ENCODE results near the gene BCL2L1.

BCL2L1 gene

DNA sequence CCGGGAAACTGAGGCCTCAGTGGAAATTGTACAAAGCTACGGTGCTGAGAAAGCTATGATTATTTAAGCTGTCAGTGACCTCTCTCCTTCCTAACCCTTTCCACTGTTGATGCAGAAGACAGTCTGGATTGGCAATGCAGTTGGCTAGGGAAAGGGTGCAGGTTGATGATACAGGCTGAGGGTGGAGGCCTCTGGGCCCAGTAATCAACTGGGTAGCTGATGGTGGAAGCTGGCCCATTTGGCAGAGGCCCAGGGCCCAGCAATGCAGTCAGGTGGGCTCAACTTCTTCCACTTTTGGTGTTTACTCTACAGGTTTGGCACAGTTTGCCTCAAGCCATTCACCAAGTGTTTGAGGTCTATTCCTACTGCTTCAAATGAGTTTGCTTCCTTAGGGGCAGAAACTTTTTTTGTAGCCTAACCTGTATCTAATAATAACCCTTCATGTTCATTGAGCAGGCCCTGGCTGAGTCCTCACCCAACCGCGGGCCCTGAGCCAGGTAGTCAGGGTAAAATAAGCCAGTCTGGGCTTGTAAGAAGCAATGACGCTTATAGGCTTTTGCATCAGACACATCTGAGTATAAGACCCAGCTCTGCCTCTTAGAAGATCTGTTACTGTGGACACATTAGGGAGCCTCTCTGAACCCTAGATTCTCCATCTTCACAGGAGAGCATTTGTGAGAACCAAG lies 12.1 kb downstream of the BCL2L1 start:
- DNase-seq (ENCODE audit: extremely low read depth in 1 of 2, low read depth in 1 of 2) = no peak

DNA sequence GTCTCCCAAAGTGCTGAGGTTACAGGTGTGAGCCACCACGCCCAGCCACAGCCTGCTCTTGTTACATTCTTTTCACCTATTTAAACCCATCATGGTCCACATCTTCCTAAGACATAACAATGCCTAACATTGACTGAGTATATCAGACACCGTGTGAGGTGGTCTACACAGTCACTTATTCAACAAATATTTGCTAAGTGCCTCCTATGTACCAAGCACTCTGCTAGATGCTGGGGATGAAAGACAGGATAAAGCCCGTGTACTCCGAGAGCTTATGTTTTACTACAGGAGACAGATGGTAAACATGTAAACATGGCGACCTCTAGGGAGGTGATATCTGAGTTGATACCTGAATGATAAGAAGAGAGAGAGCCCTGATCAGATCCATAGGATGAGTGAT lies 12.7 kb downstream of the BCL2L1 start:
- no peak for DNase-seq (ENCODE audit: extremely low read depth in 1 of 2, low read depth in 1 of 2)

DNA sequence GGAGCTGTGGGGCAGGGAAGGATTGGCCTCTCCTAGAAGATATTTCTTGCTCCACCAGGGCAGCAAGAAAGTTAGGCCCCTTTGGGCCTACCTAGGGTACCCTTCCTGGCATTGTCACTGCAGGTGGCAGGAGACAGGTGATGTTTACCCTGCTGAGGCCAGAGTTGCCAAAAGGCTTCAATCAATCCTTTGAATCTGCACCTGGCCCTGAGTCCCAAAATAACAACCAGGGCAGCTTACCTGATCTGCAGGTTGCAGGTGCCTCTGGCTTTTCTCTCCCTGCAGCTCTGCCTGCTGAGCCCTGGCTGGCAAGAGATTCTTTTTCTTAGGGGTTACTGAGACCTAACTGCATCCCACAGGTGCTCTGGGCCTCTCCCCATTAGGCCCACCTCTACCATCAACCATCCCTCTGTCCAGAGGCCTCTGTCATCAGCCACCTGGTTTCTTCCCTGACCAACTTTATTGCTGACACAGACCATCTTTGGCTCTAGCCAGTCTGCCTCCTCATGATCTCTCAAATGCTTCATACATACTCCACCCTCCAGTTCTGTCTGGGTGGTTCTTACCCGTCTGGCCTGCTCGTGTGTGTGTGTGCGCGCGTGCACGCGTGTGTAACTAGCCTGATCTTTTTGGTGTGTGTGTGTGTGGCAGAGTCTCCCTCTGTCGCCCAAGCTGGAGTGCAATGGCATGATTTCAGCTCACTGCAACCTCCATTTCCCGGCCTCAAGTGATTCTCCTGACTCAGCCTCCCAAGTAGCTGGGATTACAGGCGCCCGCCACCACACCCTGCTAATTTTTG lies 13.7 kb downstream of the BCL2L1 start:
- no peak for DNase-seq (ENCODE audit: extremely low read depth in 1 of 2, low read depth in 1 of 2)

DNA sequence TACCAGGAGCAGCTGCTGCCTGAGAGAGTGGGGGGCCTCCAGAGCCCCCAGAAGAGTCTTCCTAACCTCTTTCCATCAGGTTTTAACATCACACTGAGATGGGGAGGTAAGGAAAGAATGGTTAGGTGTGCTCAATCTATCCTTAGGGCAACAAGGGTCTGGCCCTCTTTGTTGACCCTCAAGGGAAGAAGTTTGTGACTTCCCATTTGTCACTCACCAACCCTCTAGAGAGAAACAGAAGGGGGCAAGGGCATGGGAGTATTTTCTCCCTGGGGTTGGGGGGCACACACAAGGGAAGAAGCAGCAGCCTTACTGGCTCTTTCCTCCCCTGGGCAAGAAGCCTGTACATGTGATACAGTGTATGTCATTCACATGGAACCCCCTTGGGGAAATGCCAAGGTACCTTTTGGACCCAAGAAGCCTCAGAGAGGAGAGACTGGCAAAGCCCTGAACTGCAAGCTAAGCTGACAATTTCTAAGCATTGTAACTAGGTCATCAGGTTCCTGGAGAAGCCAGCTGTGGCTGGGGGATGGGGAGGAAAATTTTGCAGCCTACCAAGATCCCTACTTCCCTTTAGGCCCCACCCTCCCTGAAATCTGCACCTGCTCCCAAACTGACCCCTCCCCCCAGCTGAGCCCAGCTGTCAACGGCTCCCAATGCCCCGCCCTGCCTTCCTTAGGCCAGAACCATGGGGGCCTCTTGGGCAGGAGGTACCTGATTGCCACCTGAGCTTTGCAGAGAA lies 14.5 kb downstream of the BCL2L1 start:
- no peak for DNase-seq (ENCODE audit: extremely low read depth in 1 of 2, low read depth in 1 of 2)

DNA sequence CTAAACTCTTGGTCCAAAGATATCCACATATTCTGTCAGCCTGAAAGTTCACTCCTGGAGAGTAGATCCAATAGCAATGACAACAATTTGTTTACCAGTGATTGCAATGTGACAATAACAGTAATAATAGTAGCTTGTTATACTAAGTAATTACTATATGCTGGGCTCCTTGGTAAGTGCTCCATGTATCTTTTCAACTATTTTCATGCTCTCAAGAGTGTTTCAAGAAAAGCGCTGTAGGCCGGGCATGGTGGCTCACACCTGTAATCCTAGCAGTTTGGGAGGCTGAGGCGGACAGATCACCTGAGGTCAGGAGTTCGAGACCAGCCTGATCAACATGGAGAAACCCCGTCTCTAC lies 15.4 kb downstream of the BCL2L1 start:
- DNase-seq (ENCODE audit: extremely low read depth in 1 of 2, low read depth in 1 of 2) = no peak

DNA sequence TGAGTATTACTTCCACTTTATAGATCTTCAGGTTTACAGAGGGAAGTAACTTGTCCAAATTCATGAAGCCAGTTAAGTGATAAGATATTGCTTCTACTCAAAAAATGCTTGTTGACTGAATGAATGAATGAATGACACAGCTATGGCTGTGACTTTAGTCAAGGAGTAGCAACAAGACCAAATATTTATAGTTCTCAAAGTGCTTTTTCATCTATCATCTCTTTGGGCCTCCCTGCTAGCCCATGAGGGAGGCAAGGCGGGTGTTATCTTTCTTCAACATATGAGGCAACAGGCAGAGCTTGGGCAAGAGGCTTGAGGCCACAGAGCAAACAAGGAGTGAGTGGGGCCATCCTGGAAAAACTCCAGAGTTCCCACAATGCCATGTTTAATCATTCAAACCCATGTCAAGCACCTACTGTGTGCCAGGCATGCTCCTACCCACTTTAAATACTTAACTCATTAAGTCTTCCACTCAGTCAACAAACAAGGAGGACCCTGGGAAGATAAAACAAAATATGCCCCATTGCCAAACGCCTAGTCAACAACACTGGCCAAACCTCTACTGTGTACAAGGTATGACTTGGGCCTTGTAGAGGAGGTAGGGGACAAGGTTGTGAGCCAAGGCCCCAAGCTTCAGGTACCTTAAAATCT lies 15.9 kb downstream of the BCL2L1 start:
- DNase-seq (ENCODE audit: extremely low read depth in 1 of 2, low read depth in 1 of 2) = no peak

DNA sequence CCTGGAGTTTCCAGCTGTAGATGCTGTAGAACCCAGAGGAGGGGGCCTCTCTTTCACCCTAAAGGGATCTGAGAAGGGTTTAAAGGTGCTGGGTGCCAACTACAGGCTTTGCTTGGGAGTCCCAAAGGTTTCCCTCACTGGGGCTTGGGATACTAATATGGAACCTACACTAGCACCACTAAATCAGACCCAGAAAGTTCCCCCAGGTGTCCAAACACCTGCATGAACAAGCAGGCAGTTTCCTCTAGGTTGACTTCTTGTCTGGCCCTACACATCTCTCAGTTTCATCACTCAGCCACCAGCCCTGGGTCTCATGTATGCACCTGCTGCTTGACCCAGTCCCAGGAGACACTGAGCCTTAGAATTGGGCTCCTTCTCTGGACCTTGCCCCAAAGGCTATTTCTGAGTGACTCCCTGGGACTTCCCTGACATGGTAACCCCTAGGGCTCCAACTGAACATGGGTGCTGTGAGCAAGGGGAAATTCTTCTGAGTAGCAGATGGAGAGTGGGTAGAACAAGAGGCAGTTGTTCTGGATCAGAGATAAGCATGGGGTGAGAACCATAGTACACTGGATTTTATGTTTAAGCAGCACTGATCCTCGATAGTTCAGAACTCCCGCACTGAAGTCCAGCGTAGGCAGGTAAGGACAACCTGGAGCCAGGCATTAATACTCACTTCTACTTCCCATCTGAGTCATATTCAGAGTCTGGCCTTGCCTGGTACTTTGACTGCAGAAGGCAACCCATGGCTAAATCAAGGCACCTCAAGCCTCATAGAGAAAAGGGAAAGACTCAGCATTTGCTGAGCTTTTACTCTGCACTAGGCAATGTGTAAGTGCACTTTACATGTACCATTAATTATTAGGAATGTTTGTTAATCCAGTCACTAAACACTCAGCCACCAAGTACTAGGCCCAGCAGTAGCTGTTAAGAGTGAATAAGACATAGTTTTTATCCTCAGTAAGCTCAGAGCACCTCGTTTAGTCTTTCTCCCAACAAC lies 16.8 kb downstream of the BCL2L1 start:
- DNase-seq (ENCODE audit: extremely low read depth in 1 of 2, low read depth in 1 of 2) = no peak

DNA sequence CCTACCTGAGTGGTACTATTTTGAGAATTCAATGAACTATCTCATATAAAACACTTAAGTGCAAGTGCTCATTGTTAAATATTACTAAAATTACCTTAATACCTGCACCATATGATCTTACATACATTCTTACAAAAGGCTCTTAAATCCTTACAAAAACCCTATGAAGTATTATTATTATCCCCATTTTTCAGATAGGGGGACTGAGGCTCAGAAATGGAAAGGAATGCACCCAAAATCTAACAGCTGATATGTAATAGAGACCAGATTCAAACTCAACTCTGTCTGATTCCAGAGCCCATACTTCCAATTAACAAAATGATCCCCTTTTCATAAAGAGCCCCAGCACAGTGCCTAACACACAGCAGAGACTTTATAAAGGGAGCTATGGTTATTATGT lies 17.5 kb downstream of the BCL2L1 start:
- DNase-seq (ENCODE audit: extremely low read depth in 1 of 2, low read depth in 1 of 2) = no peak

DNA sequence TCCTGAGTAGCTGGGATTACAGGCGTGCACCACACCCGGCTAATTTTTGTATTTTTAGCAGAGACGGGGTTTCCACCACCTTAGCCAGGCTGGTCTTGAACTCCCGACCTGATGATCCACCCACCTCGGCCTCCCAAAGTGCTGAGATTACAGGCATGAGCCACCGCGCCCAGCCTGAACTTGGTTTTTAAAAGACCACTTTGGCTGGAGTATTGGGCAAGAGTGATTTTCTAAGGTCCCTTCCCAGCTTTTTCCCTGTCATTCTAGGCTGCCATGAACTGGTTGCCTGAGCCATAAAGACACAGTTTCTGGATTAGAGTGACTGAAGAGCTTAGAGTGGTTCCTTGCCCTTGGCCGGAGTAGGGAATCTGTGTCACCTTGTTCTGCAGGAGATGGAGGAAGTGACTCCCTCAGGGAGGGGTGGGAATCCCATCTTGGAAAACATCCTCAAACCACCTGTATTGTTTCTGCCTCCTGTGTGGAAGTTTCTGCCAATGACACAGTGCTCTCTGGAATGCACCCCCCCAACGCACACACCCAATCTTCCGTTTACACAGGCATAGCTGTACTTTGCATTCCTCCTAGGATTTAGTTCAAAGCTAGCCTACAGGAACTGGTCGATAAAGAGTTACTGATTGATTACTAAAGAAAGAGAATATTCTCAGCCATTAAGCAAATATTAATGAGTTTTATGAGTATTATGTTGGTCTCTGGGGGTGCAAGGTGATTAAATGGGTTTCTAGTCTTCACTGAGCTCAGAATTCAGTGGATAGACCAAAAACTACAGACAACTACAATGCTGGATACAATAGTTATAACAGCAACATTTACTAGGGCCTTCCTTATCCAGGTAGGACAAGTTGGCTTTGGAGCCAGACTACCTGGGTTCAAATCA lies 18.2 kb downstream of the BCL2L1 start:
- DNase-seq (ENCODE audit: extremely low read depth in 1 of 2, low read depth in 1 of 2) = no peak

DNA sequence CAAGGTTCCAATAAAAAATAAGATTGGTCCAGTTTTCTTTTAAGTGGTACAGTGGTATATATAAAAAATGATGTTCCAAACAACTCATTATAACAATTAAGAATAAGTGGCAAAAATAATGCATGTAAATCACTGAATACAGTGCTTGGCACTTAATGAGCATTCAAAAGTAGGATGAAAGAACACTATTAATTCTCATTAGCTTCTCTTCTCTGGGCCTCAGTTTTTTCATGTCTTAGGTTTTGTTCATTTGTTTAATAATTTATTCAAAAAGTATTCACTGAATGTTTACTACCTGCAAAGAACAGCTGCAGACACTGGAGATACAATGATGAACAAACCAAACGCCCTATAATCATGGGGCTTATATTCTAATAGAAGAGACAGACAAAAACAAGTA lies 21.1 kb downstream of the BCL2L1 start:
- DNase-seq (ENCODE audit: extremely low read depth in 1 of 2, low read depth in 1 of 2) = no peak

DNA sequence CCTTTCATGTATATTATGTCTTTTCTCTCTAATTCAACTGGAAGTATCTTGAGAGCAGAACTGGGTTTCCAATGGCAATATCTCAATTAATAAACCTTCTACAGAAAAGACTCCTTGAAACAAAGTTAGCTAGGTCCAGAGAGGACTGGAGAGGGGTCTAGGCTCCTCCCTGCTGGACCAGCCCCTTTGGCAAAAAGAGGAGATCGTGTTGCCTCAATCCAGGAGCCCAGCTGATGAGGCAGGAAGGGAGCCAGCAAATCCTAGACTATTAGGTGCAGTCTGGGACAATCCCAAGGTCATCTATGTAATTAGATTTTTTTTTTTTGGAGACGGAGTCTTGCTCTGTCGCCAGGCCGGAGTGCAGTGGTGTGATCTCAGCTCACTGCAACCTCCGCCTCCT lies 21.9 kb downstream of the BCL2L1 start:
- DNase-seq (ENCODE audit: extremely low read depth in 1 of 2, low read depth in 1 of 2) = no peak

DNA sequence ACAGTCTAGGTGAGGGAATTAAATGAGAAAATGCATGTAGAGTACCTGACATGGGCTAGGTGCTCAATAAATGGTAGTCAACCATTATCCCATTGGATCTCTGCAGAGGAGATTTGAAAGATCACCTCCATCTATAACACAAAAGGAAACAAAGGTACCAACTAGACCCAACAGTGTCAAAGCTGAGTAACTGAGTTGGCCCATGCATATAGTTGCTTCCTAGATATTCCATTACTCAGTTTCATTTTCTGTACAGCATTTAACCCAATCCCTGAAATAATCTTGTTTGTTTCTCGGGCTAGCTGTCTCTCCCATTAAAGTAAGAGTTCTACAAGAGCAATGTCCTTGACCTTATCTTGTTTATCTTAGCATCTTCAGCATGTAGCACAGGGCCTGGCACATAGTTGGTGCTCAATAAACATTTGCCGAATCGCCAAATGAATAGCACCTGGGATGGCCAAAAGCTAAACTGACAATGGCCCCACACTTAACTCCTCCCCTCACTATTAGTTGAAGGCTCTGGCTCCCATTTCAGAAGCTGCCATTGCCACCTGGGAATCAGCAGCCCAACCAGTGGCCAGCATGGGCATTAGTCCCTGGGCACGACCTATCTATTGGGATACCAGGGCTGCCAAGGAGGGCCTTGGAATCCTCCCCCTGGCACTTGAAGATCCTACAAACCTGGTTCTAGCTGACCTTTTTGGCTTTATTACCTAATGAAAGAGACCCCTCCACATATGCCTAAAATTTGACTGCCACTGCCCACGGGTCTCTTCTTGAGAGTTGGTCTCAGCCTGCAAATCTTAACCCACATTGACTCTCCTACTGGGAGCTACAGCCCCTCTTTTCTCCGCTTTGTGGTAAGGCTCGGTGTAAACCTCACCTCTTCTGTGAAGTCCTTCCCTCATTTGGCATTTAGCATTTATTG lies 22.6 kb downstream of the BCL2L1 start:
- no peak for DNase-seq (ENCODE audit: extremely low read depth in 1 of 2, low read depth in 1 of 2)

DNA sequence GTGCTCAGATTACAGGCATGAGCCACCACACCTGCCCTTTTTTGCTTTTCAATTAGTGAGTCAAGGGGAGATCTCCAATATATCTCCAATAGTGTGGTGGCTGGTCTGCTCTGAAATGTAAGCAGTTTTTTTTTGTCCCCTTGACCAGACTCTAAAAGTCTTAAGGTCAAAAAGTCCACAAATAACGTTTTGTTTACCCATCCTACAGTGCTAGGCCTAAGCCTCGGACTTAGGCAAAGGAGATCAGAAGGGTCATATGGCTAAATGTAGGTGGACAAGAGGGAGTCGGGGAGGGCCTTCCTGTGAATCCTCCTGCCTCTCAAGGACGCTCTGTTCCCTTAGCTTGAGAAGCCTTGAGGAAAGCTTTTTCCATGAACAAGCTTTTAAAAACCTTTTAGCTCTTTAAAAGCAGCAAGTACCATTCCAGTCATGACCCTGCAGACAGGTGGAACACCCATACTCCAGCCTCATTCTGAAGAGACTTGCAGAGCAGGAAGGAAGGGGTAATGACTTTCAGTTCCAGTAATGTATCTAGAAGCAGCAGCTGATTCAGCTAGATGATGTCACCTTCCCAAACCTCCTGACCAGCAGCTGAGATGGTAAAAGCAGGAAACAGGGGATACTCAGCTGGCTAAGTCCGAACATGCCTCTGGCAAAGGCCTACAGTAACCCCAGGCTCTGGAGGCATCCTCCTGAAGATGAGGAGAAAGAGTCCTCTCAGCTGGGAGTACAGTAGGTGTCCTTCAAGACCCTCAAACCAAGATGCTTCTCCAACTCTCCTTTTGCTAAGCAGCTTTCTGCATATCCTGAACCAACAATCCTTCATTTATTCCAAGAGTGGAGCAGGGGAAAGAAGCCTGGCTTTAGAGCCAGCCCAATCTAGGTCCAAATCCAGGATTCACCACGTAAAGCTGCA lies 23.6 kb downstream of the BCL2L1 start:
- DNase-seq (ENCODE audit: extremely low read depth in 1 of 2, low read depth in 1 of 2) = no peak

DNA sequence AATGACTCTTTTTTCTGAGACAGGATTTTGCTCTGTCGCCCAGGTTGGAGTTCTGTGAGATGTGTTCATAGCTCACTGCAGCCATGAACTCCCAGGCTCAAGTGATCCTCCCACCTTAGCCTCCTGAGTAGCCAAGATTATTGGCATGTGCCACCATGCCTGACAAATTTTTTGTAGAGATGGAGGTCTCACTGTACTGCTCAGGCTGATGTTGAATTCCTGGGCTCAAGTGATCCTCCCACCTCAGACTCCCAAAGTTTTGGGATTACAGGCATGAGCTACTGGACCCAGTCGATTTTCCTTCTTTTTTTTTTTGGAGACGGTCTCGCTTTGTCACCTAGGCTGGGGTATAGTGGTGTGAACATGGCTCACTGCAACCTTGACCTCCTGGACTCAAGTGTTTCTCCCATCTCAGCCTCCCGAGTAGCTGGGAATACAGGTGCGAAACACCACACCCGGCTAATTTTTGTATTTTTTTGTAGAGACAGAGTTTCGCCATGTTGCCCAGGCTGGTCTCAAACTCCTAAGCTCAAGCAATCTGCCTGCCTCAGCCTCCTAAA lies 24.3 kb downstream of the BCL2L1 start:
- DNase-seq (ENCODE audit: extremely low read depth in 1 of 2, low read depth in 1 of 2) = no peak

DNA sequence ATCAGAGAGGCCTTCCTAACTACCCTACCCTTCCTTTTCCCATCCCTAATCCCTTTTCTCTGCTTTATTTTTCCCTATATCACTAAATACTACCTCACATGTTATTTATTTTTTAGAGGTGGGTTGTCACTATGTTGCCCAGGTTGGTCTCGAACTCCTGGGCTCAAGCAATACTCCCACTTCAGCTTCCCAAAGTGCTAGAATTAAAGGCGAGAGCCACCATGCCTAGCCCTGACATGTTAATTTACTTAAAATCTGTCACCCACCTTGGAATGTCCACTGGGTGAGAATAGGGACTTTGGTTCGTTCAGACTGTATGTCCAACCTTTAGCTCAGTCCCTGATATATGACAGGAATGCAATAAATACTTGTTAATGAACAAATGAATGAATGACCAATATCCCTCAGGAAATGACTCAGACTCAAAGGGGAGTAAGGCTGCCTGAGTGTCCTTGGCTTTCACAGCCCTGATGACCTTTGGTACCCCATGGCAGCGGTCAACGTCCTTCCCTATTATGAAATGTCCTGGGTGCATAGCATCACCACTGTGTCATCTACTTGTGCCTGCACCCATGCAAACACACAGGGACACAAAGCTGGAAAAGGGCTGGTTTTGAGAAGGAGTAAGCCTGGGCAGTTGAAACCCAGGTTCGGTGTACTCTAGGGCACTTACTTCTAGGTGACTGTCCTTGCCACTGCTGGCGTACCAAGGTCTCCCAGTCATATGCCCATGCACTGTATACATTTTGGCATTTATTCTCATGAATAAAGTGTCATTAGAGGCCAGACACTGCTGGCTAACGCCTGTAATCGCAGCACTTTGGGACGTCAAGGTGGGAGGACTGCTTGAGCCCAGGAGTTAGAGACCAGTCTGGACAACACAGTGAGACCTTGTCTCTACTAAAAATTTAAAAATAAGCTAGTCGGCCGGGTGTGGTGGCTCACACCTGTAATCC lies 26.5 kb downstream of the BCL2L1 start:
- no peak for DNase-seq (ENCODE audit: extremely low read depth in 1 of 2, low read depth in 1 of 2)
